HCT116 (cell line): ENCODE results near the gene HOXB2. TPM values are rescaled to one million over a fixed set of nuclear protein-coding genes. Genes with fewer than 3 reads are reported as not detected.

Source experiments
- ATAC-seq: fragments of 200-7000 bp; cut with Tn5 transposase; 2 replicates; pipeline ENCODE4 v1.9.1; 2020; ENCODE audit warnings: mild to moderate bottlenecking, moderate library complexity
- BruUV-seq: library from RNA; stranded (reverse); fragments of 400-500 nt; replicated peaks from 2 replicates; lab custom pipeline; 2021; lab: Mats Ljungman, UMichigan
- CTCF ChIA-PET: fragments of 300-600 bp; sonication (Branson Sonifier 250); formaldehyde crosslinking; loops from one replicate; lab custom pipeline; 2021; ENCODE audit warnings: antibody characterized with exemption; lab: Charles Lee
- POLR2A ChIA-PET: fragments of 300-600, 350-600 bp; sonication (Branson Sonifier 250); formaldehyde crosslinking; loops from one replicate; lab custom pipeline; 2021; ENCODE audit warnings: antibody characterized with exemption; lab: Charles Lee
- RAD21 ChIA-PET, 2 experiments: fragments of 300-600 bp; sonication (Branson Sonifier 250); formaldehyde crosslinking; loops; one replicate each; lab custom pipeline; 2023; ENCODE audit warnings: low total read pairs in 2 of 2; ENCODE audit not compliant: uncharacterized antibody in 2 of 2, unreplicated experiment in 2 of 2, low non-redundant PET in 1 of 2; lab: Charles Lee
- DNase-seq: peaks from one replicate; pipeline ENCODE4 v3.0.0-alpha.2; 2010; ENCODE audit warnings: low read depth, low spot score
- H2AFZ ChIP-seq: fragments of 200-600 bp; shearing (Covaris generic), sonication (generic); 2 replicates; pipeline ENCODE4 v1.6.1; 2017; ENCODE audit warnings: low read depth, mixed run types, mixed read lengths, antibody characterized with exemption, low read length; ENCODE audit not compliant: poor library complexity, severe bottlenecking
- H3K27ac ChIP-seq: 2 replicates; pipeline ENCODE4 v1.5.1; 2012; ENCODE audit warnings: low read depth, low read length
- H3K27me3 ChIP-seq: fragments of 200-600 bp; sonication (generic); 2 replicates; pipeline ENCODE4 v1.6.1; 2016; ENCODE audit warnings: mixed run types, low read length, mixed read lengths; ENCODE audit not compliant: insufficient read depth
- H3K36me3 ChIP-seq, 2 experiments: fragments of 200-500 bp in 1 of 2; fragments of 200-600 bp in 1 of 2; sonication (Bioruptor generic) in 1 of 2; sonication (generic) in 1 of 2; 2 replicates each; pipeline versions ENCODE4 v1.5.1 to v1.6.1; 2014 to 2016; ENCODE audit warnings: low read length in 2 of 2, inconsistent platforms in 1 of 2, mixed read lengths in 1 of 2, mixed run types in 1 of 2; ENCODE audit not compliant: insufficient read depth in 2 of 2, control insufficient read depth in 1 of 2
- H3K4me1 ChIP-seq, 2 experiments: fragments of 200-600 bp in 1 of 2; sonication (generic) in 1 of 2; 2 replicates each; pipeline versions ENCODE4 v1.5.1 to v1.6.1; 2012 to 2017; ENCODE audit warnings: low read length in 2 of 2, inconsistent platforms in 1 of 2, mild to moderate bottlenecking in 1 of 2, mixed read lengths in 1 of 2, mixed run types in 1 of 2, moderate library complexity in 1 of 2; ENCODE audit not compliant: insufficient read depth in 2 of 2, control insufficient read depth in 1 of 2
- H3K4me2 ChIP-seq: fragments of 200-600 bp; sonication (generic); 2 replicates; pipeline ENCODE4 v1.6.1; 2017; ENCODE audit warnings: mixed run types, low read length, mixed read lengths
- H3K4me3 ChIP-seq, 2 experiments: fragments of 200-600 bp in 1 of 2; sonication (generic) in 1 of 2; replicated peaks in 1 of 2; 2 replicates each; pipeline ENCODE4 v1.5.1; 2011 to 2016; ENCODE audit warnings: low read length in 2 of 2, control low read depth in 1 of 2, low read depth in 1 of 2, mild to moderate bottlenecking in 1 of 2, mixed read lengths in 1 of 2, mixed run types in 1 of 2
- H3K79me2 ChIP-seq: fragments of 200-600 bp; sonication (generic); 2 replicates; pipeline ENCODE4 v1.6.1; 2017; ENCODE audit warnings: mild to moderate bottlenecking, mixed run types, low read length, moderate library complexity, mixed read lengths; ENCODE audit not compliant: insufficient read depth
- H3K9ac ChIP-seq: fragments of 200-600 bp; sonication (generic); 2 replicates; pipeline ENCODE4 v1.6.1; 2016; ENCODE audit warnings: low read length, mixed read lengths
- H3K9me2 ChIP-seq: fragments of 200-600 bp; sonication (generic), shearing (Covaris generic); 2 replicates; pipeline ENCODE4 v1.6.1; 2017; ENCODE audit warnings: mixed run types, mild to moderate bottlenecking, moderate library complexity; ENCODE audit not compliant: insufficient read depth
- H3K9me3 ChIP-seq, 2 experiments: fragments of 200-500 bp in 1 of 2; fragments of 200-600 bp in 1 of 2; sonication (Bioruptor generic) in 1 of 2; sonication (generic) in 1 of 2; 2 replicates each; pipeline ENCODE4 v1.6.1; 2014 to 2017; ENCODE audit warnings: low read length in 2 of 2, mixed read lengths in 2 of 2, inconsistent platforms in 1 of 2, low read depth in 1 of 2, mild to moderate bottlenecking in 1 of 2, mixed run types in 1 of 2, moderate library complexity in 1 of 2; ENCODE audit not compliant: control insufficient read depth in 1 of 2, insufficient read depth in 1 of 2
- H4K20me1 ChIP-seq: fragments of 200-600 bp; sonication (generic), shearing (Covaris generic); 2 replicates; pipeline ENCODE4 v1.6.1; 2017; ENCODE audit warnings: mixed run types, mild to moderate bottlenecking, moderate library complexity; ENCODE audit not compliant: insufficient read depth
- ATF3 ChIP-seq: IDR thresholded peaks from 2 replicates; pipeline ENCODE4 v1.6.1; 2012
- CBX3 ChIP-seq: IDR thresholded peaks from 2 replicates; pipeline ENCODE4 v1.6.1; 2012; ENCODE audit warnings: low read depth
- EGR1 ChIP-seq: IDR thresholded peaks from 2 replicates; pipeline ENCODE4 v1.6.1; 2012; ENCODE audit warnings: low read depth
- EZH2phosphoT487 ChIP-seq: fragments of 200-600 bp; IDR thresholded peaks from 2 replicates; pipeline ENCODE4 v1.6.1; 2018; ENCODE audit warnings: antibody characterized with exemption, borderline replicate concordance
- FOSL1 ChIP-seq: IDR thresholded peaks from 2 replicates; pipeline ENCODE4 v1.6.1; 2012; ENCODE audit warnings: low read depth
- JUND ChIP-seq: IDR thresholded peaks from 2 replicates; pipeline ENCODE4 v1.6.1; 2012
- POLR2A ChIP-seq: IDR thresholded peaks from 2 replicates; pipeline ENCODE4 v1.7.0; 2011; ENCODE audit warnings: borderline replicate concordance; ENCODE audit not compliant: insufficient read depth, insufficient read length; ENCODE audit errors: extremely low read depth
- POLR2AphosphoS5 ChIP-seq: IDR thresholded peaks from 2 replicates; pipeline ENCODE4 v1.6.1; 2011; ENCODE audit warnings: mild to moderate bottlenecking, low read depth, low read length, moderate library complexity
- REST ChIP-seq: IDR thresholded peaks from 2 replicates; pipeline ENCODE4 v1.6.1; 2012; ENCODE audit warnings: low read depth
- SIN3A ChIP-seq: IDR thresholded peaks from 2 replicates; pipeline ENCODE4 v1.6.1; 2012; ENCODE audit warnings: low read depth
- SP1 ChIP-seq: IDR thresholded peaks from 2 replicates; pipeline ENCODE4 v1.6.1; 2012; ENCODE audit warnings: low read depth
- SRF ChIP-seq: IDR thresholded peaks from 2 replicates; pipeline ENCODE4 v1.6.1; 2012; ENCODE audit warnings: low read depth
- TCF7L2 ChIP-seq: IDR thresholded peaks from 2 replicates; pipeline ENCODE4 v1.7.0; 2011; ENCODE audit warnings: borderline replicate concordance, inconsistent platforms; ENCODE audit not compliant: insufficient read depth, insufficient read length; ENCODE audit errors: extremely low read depth
- ZNF274 ChIP-seq: fragments of 200-500 bp; sonication (Bioruptor generic); IDR thresholded peaks from 2 replicates; pipeline ENCODE4 v1.6.1; 2014; ENCODE audit warnings: mild to moderate bottlenecking, low read depth, low read length, inconsistent platforms
- intact Hi-C: fragments of 100-400 bp; cut with micrococcal nuclease; formaldehyde crosslinking; loops from 2 replicates; pipeline ENCODE4 v1.10.0; 2022
- total RNA-seq: library from RNA; stranded (reverse); gene quantifications from one replicate; pipeline ENCODE4 v1.2.1, GENCODE V29; 2021; ENCODE audit not compliant: unreplicated experiment

Gene HOXB2
- total RNA-seq, 1 experiment from 2014 or later, result 2.0 TPM

GRCh38 chr17:48542698-48543106 lies 2.2 kb downstream of the HOXB2 start:
- Histone ChIP-seq H3K9me2 (no peaks in the 10 kb centered on the region), H4K20me1 (no peaks in the 10 kb centered on the region), H3K4me2 (peak overlapping the region; percentile 69), H3K9ac (peak overlapping the region; percentile 63), H3K9me3 (no peaks in the 10 kb centered on the region), H3K27ac (peak overlapping the region; percentile 51), H3K4me1 (peaks cover under 1 to 11% of the 10 kb centered on the region in 2 experiments), H3K79me2 (no peaks in the 10 kb centered on the region), H3K36me3 (no peaks in the 10 kb centered on the region), H2AFZ (no peak overlapping the region), H3K27me3 (no peaks in the 10 kb centered on the region), H3K4me3 (peak overlapping the region; percentile 49 to 59)
- TSS peak; percentile 85 for BruUV-seq
- DNase-seq, result no peak
- CTCF ChIA-PET, result no interaction called here
- intact Hi-C loops, result no loop called here
- POLR2A ChIA-PET, result no interaction called here
- TF ChIP-seq REST (no peak), TCF7L2 (no peak), ZNF274 (no peak), POLR2AphosphoS5 (no peak), CBX3 (no peak), SRF (no peak), FOSL1 (no peak), SIN3A (no peak), POLR2A (no peak), ATF3 (no peak), SP1 (no peak), EGR1 (no peak), EZH2phosphoT487 (no peak), JUND (no peak)
- ATAC-seq, result peak; percentile 36
- RAD21 ChIA-PET, result no interaction called here
